Measurements from ENCODE around the gene KCNG2.

GRCh38 chr18:79896738-79897137 lies 99.0 kb downstream of the KCNG2 start:
- TF ChIP-seq POLR2A (IDR thresholded peaks at IDR 0.05), result no peak
- TF ChIP-seq CTCF (IDR thresholded peaks at IDR 0.05), result no peak

All from gastroesophageal sphincter (tissue), 3 donors.